ENCODE data around the gene TMEM14B. TPM values are rescaled to one million over a fixed set of nuclear protein-coding genes. Genes with fewer than 3 reads are reported as not detected.
A peak's percentile ranks its signal among the peaks of the same experiment; 100 is the strongest.
"Not testable (repeated sequence)": the region's sequence is repeated elsewhere in the genome, so short reads cannot be mapped to it uniquely, and the experiment has no call there.

Gene TMEM14B
- total RNA-seq, 1 experiment from 2014 or later, result 404 TPM

DNA sequence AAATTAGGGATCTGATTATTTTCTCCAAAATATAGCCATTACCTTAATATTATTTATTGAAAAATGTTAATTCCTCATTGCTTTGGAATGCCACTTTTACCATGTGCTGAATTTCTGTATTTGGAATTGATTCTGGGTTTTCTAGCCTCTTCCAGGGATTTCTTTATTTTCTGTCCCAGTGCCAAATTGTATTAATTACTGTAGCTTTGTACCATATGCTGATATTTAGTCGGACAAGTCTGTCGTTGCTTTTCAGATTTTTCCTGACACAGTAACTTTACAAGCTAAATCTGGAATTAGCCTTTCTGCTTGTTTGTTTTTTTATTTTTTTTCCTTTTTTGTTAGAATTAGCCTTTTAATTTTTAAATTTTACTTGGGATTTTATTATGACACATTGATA lies 10.9 kb upstream of the TMEM14B start:
- Histone ChIP-seq H3K4me3 (no peak overlapping the region), H3K9me3 (no peaks in the 10 kb centered on the region; the same call in 1 of the 2 replicates), H3K36me3 (peaks cover 24% of the 10 kb centered on the region), H3K27me3 (no peaks in the 10 kb centered on the region)
- DNase-seq, result no peak

- Histone ChIP-seq H3K4me3 (no peak overlapping the region), H3K27me3 (no peaks in the 10 kb centered on the region), H3K9me3 (no peaks in the 10 kb centered on the region), H3K36me3 (no peaks in the 10 kb centered on the region; the same call in 1 of the 2 replicates)
- DNase-seq, result no peak
Measured at GRCh38 chr6:10740061-10740460, 7.5 kb upstream of the TMEM14B start.

GRCh38 chr6:10741643-10742042 lies 6.0 kb upstream of the TMEM14B start:
- not testable (repeated sequence) for H3K27me3 ChIP-seq, H3K4me3 ChIP-seq, H3K36me3 ChIP-seq, DNase-seq, H3K9me3 ChIP-seq

- Histone ChIP-seq H3K4me3 (no peak overlapping the region), H3K9me3 (no peaks in the 10 kb centered on the region), H3K36me3 (no peaks in the 10 kb centered on the region; the same call in 1 of the 2 replicates), H3K27me3 (no peaks in the 10 kb centered on the region)
- no peak for DNase-seq
Measured at GRCh38 chr6:10742251-10742650, 5.4 kb upstream of the TMEM14B start.

GRCh38 chr6:10743515-10743914 lies 4.1 kb upstream of the TMEM14B start:
- Histone ChIP-seq H3K4me3 (no peak overlapping the region), H3K27me3 (no peaks in the 10 kb centered on the region), H3K9me3 (no peaks in the 10 kb centered on the region), H3K36me3 (peaks cover 4% of the 10 kb centered on the region)
- DNase-seq, result no peak

- Histone ChIP-seq H3K36me3 (peaks cover 19% of the 10 kb centered on the region), H3K9me3 (no peaks in the 10 kb centered on the region), H3K27me3 (no peaks in the 10 kb centered on the region), H3K4me3 (no peak overlapping the region)
- DNase-seq, result no peak
Measured at GRCh38 chr6:10745116-10745515, 2.5 kb upstream of the TMEM14B start.

- H3K4me3 ChIP-seq, result peak overlapping the region; percentile 81
- H3K27me3 ChIP-seq, result no peaks in the 10 kb centered on the region
- H3K36me3 ChIP-seq, result peaks cover 35% of the 10 kb centered on the region
- no peaks in the 10 kb centered on the region for H3K9me3 ChIP-seq
- DNase-seq, result no peak
Measured at GRCh38 chr6:10746915-10747250, 722 bp upstream of the TMEM14B start.

DNA sequence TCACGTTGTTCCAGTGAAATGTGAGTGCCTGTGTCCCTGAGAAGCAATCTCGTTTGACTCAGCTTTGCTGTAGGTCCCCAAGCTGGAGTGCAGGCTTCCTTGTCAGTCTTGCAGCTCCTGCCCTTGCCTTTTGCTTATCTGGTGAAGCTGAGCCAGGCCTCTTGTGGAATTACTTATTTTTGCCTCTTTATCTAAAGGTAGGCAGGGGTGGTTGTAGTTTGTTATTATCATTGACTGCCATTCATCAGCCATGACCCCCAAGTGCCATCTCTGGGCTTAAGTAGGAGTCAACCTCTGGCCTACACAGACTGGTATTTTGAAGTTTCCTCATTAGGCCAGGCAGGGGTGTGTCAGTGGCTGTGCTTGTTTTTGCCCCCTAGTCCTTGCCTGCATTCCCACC lies 2.1 kb downstream of the TMEM14B start:
- Histone ChIP-seq H3K9me3 (no peaks in the 10 kb centered on the region), H3K36me3 (peaks cover 58% of the 10 kb centered on the region), H3K27me3 (no peaks in the 10 kb centered on the region), H3K4me3 (no peak overlapping the region)
- DNase-seq, result no peak

- not testable (repeated sequence) for H3K9me3 ChIP-seq, H3K27me3 ChIP-seq, DNase-seq, H3K4me3 ChIP-seq
- H3K36me3 ChIP-seq, result peaks cover 66% of the 10 kb centered on the region
Measured at GRCh38 chr6:10750568-10750967, 3.0 kb downstream of the TMEM14B start.

DNA sequence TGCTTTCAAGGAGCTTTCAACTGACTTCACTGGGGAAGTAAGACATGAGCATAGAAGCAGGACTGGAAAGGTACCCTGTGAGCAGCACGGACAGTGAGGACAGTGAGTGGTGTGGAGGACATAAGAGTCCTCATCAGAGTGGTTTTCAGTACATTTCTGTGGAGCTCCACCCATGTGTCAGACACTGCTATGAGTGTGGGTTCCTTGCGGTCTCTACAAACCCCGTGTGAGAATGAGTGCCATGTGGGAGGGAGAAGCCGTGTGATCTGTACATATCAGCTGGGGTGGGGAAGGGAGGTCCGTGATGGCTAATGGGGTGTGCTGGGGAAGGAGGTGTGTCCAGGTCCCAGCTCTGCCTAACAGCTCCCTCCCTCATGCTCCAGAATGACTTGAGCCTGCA lies 4.2 kb downstream of the TMEM14B start:
- not testable (repeated sequence) for DNase-seq, H3K27me3 ChIP-seq, H3K9me3 ChIP-seq, H3K4me3 ChIP-seq
- peaks cover 76% of the 10 kb centered on the region for H3K36me3 ChIP-seq

DNA sequence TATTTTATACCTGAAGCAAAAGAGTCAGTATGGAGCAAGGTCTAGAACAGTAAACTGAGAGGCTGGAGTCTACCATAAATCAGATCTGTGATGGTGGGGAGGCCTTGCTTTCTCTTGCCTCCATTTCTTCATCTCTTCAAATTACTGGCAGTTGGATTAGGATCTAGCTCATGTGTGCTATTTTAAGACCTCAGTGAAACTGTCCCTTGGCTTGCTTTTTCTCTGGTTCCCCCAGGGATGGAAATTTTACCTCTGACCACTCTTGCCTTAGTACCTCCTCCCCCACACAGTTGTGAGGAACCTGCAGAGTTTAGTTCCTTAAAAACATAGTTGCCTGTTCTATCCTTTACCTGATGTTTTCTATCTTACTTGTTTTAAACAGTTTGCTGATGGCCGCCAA lies 8.5 kb downstream of the TMEM14B start:
- Histone ChIP-seq H3K4me3 (no peak overlapping the region), H3K9me3 (peaks cover 13% of the 10 kb centered on the region), H3K27me3 (no peaks in the 10 kb centered on the region), H3K36me3 (peaks cover 89% of the 10 kb centered on the region)
- no peak for DNase-seq

GRCh38 chr6:10759312-10759839 lies 11.8 kb downstream of the TMEM14B start:
- peak; percentile 72 for DNase-seq
- Histone ChIP-seq H3K9me3 (peaks cover 13% of the 10 kb centered on the region), H3K4me3 (no peak overlapping the region), H3K27me3 (no peaks in the 10 kb centered on the region), H3K36me3 (peaks cover 78% of the 10 kb centered on the region)

DNA sequence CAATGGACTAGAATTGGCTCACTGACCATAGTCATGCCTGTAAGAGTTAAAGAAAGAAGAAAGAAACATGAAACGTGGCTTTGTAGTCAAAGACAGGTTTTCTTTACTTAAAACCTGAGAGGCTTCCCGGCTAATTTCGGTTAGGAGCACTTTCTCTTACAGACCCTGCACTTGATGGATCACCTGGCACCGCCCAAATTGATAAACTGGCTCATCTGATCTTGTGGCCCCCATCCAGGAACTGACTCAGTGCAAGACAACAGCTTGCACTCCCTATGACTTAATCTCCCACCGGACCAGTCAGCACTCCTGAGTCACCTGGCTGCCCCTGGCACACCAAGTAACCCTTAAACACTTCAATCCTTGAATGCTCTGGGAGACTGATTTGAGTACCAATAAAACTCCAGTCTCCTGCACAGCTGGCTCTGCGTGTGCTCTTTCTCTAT lies 12.3 kb downstream of the TMEM14B start:
- peaks cover 72% of the 10 kb centered on the region for H3K36me3 ChIP-seq

GRCh38 chr6:10763006-10763405 lies 15.4 kb downstream of the TMEM14B start:
- no peak overlapping the region for H3K4me3 ChIP-seq
- peaks cover 12% of the 10 kb centered on the region for H3K9me3 ChIP-seq
- peaks cover 46% of the 10 kb centered on the region for H3K36me3 ChIP-seq
- peak; percentile 23 for DNase-seq
- H3K27me3 ChIP-seq, result no peaks in the 10 kb centered on the region

More for the DNA sequence above, 12.3 kb downstream of the TMEM14B start:
- Histone ChIP-seq H3K4me3 (no peak overlapping the region), H3K9me3 (peaks cover 13% of the 10 kb centered on the region), H3K27me3 (no peaks in the 10 kb centered on the region)
- peak; percentile 98 for DNase-seq

DNA sequence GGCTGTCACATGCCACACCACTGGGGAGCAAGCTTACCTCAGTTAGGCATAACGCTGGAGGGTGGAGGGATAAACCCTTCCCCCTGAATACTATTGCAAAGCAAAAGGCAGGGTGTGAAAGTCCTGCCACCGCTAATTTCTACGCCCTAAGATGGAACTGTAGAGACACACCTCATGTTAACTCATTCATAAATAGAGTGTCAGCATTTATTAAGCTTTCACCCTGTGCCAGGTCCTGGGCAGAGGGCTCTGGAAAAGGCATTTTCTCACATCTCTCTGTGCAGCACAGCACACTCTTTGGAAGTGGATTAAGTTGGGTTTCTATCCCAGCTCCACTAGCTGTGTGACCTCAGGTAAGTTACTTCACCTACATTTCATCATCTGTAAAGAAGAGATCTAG lies 21.8 kb downstream of the TMEM14B start:
- H3K9me3 ChIP-seq, result no peaks in the 10 kb centered on the region
- peaks cover 22% of the 10 kb centered on the region for H3K36me3 ChIP-seq
- DNase-seq, result no peak
- H3K27me3 ChIP-seq, result no peaks in the 10 kb centered on the region
- no peak overlapping the region for H3K4me3 ChIP-seq

DNA sequence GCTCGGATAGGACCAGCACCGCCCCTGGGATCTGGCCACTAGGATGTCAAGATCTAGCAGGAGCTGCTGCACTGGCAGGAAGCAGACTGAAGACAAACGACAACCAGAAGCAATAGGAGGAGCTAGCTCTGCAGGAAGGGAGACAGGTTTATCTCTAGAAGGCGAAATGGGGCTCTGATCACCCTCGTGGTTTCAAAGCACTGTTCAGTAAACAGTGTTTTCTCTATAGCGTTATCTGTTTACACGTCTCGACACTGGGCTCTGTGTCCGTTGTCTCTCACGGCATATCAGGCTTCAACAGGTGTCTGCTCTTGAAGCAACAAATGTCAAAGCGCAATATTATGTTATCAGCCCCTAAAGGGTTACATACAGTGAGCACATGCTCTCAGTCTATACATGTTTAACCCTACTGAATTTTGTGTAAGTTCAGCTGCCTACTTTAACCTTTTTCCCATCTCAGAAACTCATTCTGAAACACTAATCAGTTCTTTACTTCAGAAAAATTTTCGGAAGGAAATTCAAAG lies 23.8 kb downstream of the TMEM14B start:
- Histone ChIP-seq H3K9me3 (no peaks in the 10 kb centered on the region), H3K27me3 (no peaks in the 10 kb centered on the region), H3K36me3 (peaks cover 32% of the 10 kb centered on the region), H3K4me3 (no peak overlapping the region)
- DNase-seq, result no peak

GRCh38 chr6:10778230-10778629 lies 30.6 kb downstream of the TMEM14B start:
- DNase-seq, result no peak
- Histone ChIP-seq H3K27me3 (no peaks in the 10 kb centered on the region), H3K36me3 (peaks cover 42% of the 10 kb centered on the region), H3K9me3 (no peaks in the 10 kb centered on the region), H3K4me3 (no peak overlapping the region)

- H3K27me3 ChIP-seq, result no peaks in the 10 kb centered on the region
Measured at GRCh38 chr6:10779076-10779475, 31.5 kb downstream of the TMEM14B start.

More at GRCh38 chr6:10779076-10779475, 31.5 kb downstream of the TMEM14B start:
- Histone ChIP-seq H3K4me3 (no peak overlapping the region), H3K9me3 (no peaks in the 10 kb centered on the region), H3K36me3 (peaks cover 41% of the 10 kb centered on the region)
- no peak for DNase-seq

Measured in MG63 (cell line).